ENCODE results near the gene LNX1. TPM values are rescaled to one million over a fixed set of nuclear protein-coding genes. Genes with fewer than 3 reads are reported as not detected.

Gene LNX1
- total and polyA plus RNA-seq, 2 donors (not counting 3 experiments of a cell fraction or from before 2014, with no cell fraction given) = 0.72 to 1.3 TPM

DNA sequence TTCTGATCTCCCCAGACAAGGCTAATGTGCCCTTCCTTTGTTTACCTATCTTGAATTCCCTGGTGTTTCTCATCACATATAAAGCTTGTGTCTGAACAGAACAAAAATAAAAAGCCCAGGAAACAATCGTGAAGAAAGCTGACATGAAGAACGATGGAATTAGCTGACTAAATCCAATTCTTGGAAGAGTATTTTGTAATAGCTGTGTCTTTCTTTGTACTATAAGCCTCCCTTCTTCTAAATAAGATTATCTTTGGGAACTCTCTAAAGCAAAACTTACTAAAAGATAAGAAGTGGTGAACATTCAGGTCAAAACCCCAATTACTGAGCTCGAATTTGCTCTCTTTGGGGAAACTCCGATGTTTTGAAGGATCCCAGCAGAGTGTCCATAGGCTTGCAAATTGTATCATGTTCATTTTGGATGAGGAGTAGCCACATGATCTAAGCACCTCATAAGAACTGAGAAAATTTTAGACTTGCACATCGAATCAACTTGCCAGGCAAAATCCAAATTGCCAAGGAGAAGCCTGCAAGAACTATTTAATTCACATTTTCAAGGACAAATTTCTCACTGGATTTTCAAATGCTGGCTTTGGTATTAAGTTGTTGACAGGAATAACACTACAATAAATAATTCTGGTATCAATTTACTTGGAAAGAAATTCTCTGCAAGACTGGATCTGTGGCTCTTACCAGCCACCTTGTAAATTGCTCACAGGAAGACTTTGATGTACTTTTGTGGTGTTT is 106.2 kb downstream of the LNX1 start:
- TF ChIP-seq, protein P1, sequence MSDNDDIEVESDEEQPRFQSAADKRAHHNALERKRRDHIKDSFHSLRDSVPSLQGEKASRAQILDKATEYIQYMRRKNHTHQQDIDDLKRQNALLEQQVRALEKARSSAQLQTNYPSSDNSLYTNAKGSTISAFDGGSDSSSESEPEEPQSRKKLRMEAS (IDR thresholded peaks at IDR 0.05; ENCODE audit: insufficient read depth, insufficient read length) = no peak
- TF ChIP-seq EZH2 (IDR thresholded peaks at IDR 0.05; ENCODE audit: borderline replicate concordance, low read depth, low read length, severe bottlenecking) (no peak), GATA2 (IDR thresholded peaks at IDR 0.05; ENCODE audit: insufficient read depth, insufficient read length, low read depth, low read length) (no peak), POLR2A (IDR thresholded peaks at IDR 0.05; ENCODE audit: low read depth, low read length) (no peak), FOS (IDR thresholded peaks at IDR 0.05; ENCODE audit: borderline replicate concordance, insufficient read depth, low read length) (no peak), POLR2AphosphoS5 (IDR thresholded peaks at IDR 0.05; ENCODE audit: insufficient read depth, low read depth, low read length) (no peak), JUN (IDR thresholded peaks at IDR 0.05; ENCODE audit: borderline replicate concordance, insufficient read depth, insufficient read length, low read depth) (no peak), MYC (IDR thresholded peaks at IDR 0.05; ENCODE audit: low read depth, low read length) (no peak), CTCF (IDR thresholded peaks at IDR 0.05; ENCODE audit: extremely low read depth in 1 of 2, insufficient read depth in 1 of 2, low read depth in 1 of 2, low read length in 2 of 2) (no peak)
- no TSS peak for BruUV-seq (replicated peaks)
- H3K27ac ChIP-seq (ENCODE audit: insufficient read depth, low read depth, low read length) = no peak overlapping the region
- no peak overlapping the region for H2AFZ ChIP-seq (ENCODE audit: low read depth, low read length)
- no peak overlapping the region for H3K9ac ChIP-seq (replicated peaks; ENCODE audit: extremely low read depth, insufficient read depth, low read length)
- ChIA-PET POLR2A (no interaction called here), CTCF (interaction anchor here (0.9 to 2.2 kb wide), 5 partner anchors 8 to 749 kb away, joined by 3 to 9 read pairs (median 4); no protein-coding TSS in a partner anchor)
- no peaks in the 10 kb centered on the region for H3K36me3 ChIP-seq (ENCODE audit: control insufficient read depth in 2 of 2, extremely low read depth in 1 of 2, insufficient read depth in 2 of 2, low read length in 2 of 2)
- DNase-seq (ENCODE audit: low read depth, low spot score) (no peak), FAIRE-seq (no peak)
- H3K4me3 ChIP-seq (replicated peaks in 1 of 3; ENCODE audit: insufficient read depth in 1 of 3, low read depth in 1 of 3, low read length in 3 of 3) = no peak overlapping the region
- dilution Hi-C loops (cut with MboI; ENCODE audit: extremely low pct_ligation_motif_present, low sequenced_read_pairs) = no loop called here
- H3K9me1 ChIP-seq (replicated peaks; ENCODE audit: control insufficient read depth, extremely low read depth, insufficient read depth, low read length) = no peaks in the 10 kb centered on the region
- no peak overlapping the region for H3K4me2 ChIP-seq (ENCODE audit: insufficient read depth, low read length)
- H4K20me1 ChIP-seq (replicated peaks; ENCODE audit: control insufficient read depth, extremely low read depth, insufficient read depth, low read length) = no peaks in the 10 kb centered on the region
- H3K4me1 ChIP-seq (ENCODE audit: control insufficient read depth, extremely low read depth, insufficient read depth, low read length) = peaks cover 6% of the 10 kb centered on the region
- no peaks in the 10 kb centered on the region for H3K9me3 ChIP-seq (replicated peaks; ENCODE audit: control insufficient read depth, insufficient read depth, low read length)
- no peaks in the 10 kb centered on the region for H3K79me2 ChIP-seq (ENCODE audit: control insufficient read depth, insufficient read depth, low read length)
- intact Hi-C loops (cut with micrococcal nuclease) = no loop called here
- peaks cover 0 to 2% of the 10 kb centered on the region in 2 experiments for H3K27me3 ChIP-seq (ENCODE audit: control insufficient read depth in 2 of 2, insufficient read depth in 2 of 2, low read length in 2 of 2)

Measured in endothelial cell of umbilical vein (primary cell).